IMR-90 (cell line): ENCODE data around the gene DCTD. TPM values are rescaled to one million over a fixed set of nuclear protein-coding genes. Genes with fewer than 3 reads are reported as not detected.

Experiments
- ATAC-seq: fragments of 200-7000 bp; cut with Tn5 transposase; 2 replicates; pipeline ENCODE4 v1.9.1; 2020; ENCODE audit warnings: low read depth, mild to moderate bottlenecking, moderate library complexity
- BruUV-seq: library from RNA; stranded (reverse); fragments of 400-500 nt; replicated peaks from 2 replicates; lab custom pipeline; 2021; lab: Mats Ljungman, UMichigan
- CTCF ChIA-PET: fragments of 300-600 bp; formaldehyde crosslinking; extraction: SDS; loops from one replicate; lab custom pipeline; 2021; ENCODE audit warnings: antibody characterized with exemption; lab: Yijun Ruan, JAX
- POLR2A ChIA-PET: fragments of 300-600 bp; sonication (Branson Sonifier 250); formaldehyde crosslinking; loops from one replicate; lab custom pipeline; 2022; ENCODE audit warnings: antibody characterized with exemption; ENCODE audit not compliant: unreplicated experiment; lab: Charles Lee
- DNase-seq: peaks from one replicate; pipeline ENCODE4 v3.0.0; 2013
- H2AFZ ChIP-seq: replicated peaks from 2 replicates; pipeline ENCODE3; 2013; ENCODE audit warnings: low read length, mild to moderate bottlenecking; ENCODE audit not compliant: poor library complexity
- H2AK5ac ChIP-seq: 2 replicates; pipeline ENCODE4 v1.6.1; 2013; ENCODE audit warnings: low read depth, low read length, inconsistent platforms
- H2AK9ac ChIP-seq: replicated peaks from 2 replicates; pipeline ENCODE3; 2013; ENCODE audit warnings: mild to moderate bottlenecking, low read depth, low read length, moderate library complexity; ENCODE audit not compliant: poor library complexity
- H2BK120ac ChIP-seq: 2 replicates; pipeline ENCODE4 v1.6.1; 2013; ENCODE audit warnings: low read depth, low read length, inconsistent platforms
- H2BK15ac ChIP-seq: 3 replicates; pipeline ENCODE4 v1.6.1; 2013; ENCODE audit warnings: low read depth, low read length, inconsistent platforms
- H2BK20ac ChIP-seq: 2 replicates; pipeline ENCODE4 v1.6.1; 2013; ENCODE audit warnings: low read depth, mild to moderate bottlenecking, inconsistent platforms, low read length, moderate library complexity
- H2BK5ac ChIP-seq: 2 replicates; pipeline ENCODE4 v1.6.1; 2013; ENCODE audit warnings: mild to moderate bottlenecking, low read depth, low read length, inconsistent platforms; ENCODE audit not compliant: poor library complexity, severe bottlenecking
- H3K14ac ChIP-seq: replicated peaks from 2 replicates; pipeline ENCODE4 v1.6.1; 2013; ENCODE audit warnings: low read depth, low read length, inconsistent platforms
- H3K18ac ChIP-seq: 2 replicates; pipeline ENCODE4 v1.6.1; 2013; ENCODE audit warnings: low read depth, low read length, control low read depth
- H3K23ac ChIP-seq: 2 replicates; pipeline ENCODE4 v1.6.1; 2013; ENCODE audit warnings: low read depth, low read length, inconsistent platforms
- H3K27ac ChIP-seq: 2 replicates; pipeline ENCODE4 v1.5.1; 2013; ENCODE audit warnings: mild to moderate bottlenecking, control low read depth, low read length; ENCODE audit not compliant: insufficient read depth
- H3K27me3 ChIP-seq: 2 replicates; pipeline ENCODE4 v1.6.1; 2013; ENCODE audit warnings: low read length; ENCODE audit not compliant: control insufficient read depth, insufficient read depth
- H3K36me3 ChIP-seq: 2 replicates; pipeline ENCODE4 v1.6.1; 2013; ENCODE audit warnings: low read length, mixed read lengths; ENCODE audit not compliant: control insufficient read depth, insufficient read depth
- H3K4ac ChIP-seq: 2 replicates; pipeline ENCODE4 v1.6.1; 2013; ENCODE audit warnings: low read depth, low read length, inconsistent platforms
- H3K4me1 ChIP-seq: 2 replicates; pipeline ENCODE4 v1.6.1; 2013; ENCODE audit warnings: low read length, mixed read lengths; ENCODE audit not compliant: control insufficient read depth, insufficient read depth
- H3K4me2 ChIP-seq: 2 replicates; pipeline ENCODE4 v1.6.1; 2013; ENCODE audit warnings: low read depth, mild to moderate bottlenecking, control low read depth, low read length, moderate library complexity
- H3K4me3 ChIP-seq: 2 replicates; pipeline ENCODE4 v1.5.1; 2013; ENCODE audit warnings: low read depth, mild to moderate bottlenecking, control low read depth, low read length, moderate library complexity; ENCODE audit not compliant: insufficient read depth
- H3K56ac ChIP-seq: 2 replicates; pipeline ENCODE4 v1.6.1; 2013; ENCODE audit warnings: low read length, inconsistent platforms; ENCODE audit not compliant: insufficient read depth; ENCODE audit errors: extremely low read depth
- H3K79me1 ChIP-seq, 2 experiments: 2 replicates each; pipeline ENCODE4 v1.6.1; 2013; ENCODE audit warnings: low read length in 2 of 2, inconsistent platforms in 1 of 2, low read depth in 1 of 2
- H3K9ac ChIP-seq: 2 replicates; pipeline ENCODE4 v1.6.1; 2013; ENCODE audit warnings: low read depth, low read length, control low read depth
- H3K9me1 ChIP-seq: 2 replicates; pipeline ENCODE4 v1.6.1; 2013; ENCODE audit warnings: low read length, inconsistent platforms; ENCODE audit not compliant: insufficient read depth
- H3K9me3 ChIP-seq: 2 replicates; pipeline ENCODE4 v1.6.1; 2013; ENCODE audit warnings: low read length; ENCODE audit not compliant: control insufficient read depth, insufficient read depth
- H4K20me1 ChIP-seq: 2 replicates; pipeline ENCODE4 v1.6.1; 2013; ENCODE audit warnings: low read length, inconsistent platforms; ENCODE audit not compliant: insufficient read depth
- H4K5ac ChIP-seq: 2 replicates; pipeline ENCODE4 v1.6.1; 2013; ENCODE audit warnings: mild to moderate bottlenecking, low read depth, low read length, control low read depth
- H4K8ac ChIP-seq, 2 experiments: 2 replicates each; pipeline ENCODE4 v1.6.1; 2013; ENCODE audit warnings: low read depth in 2 of 2, low read length in 2 of 2, control low read depth in 1 of 2, inconsistent platforms in 1 of 2
- H4K91ac ChIP-seq: 2 replicates; pipeline ENCODE4 v1.6.1; 2013; ENCODE audit warnings: low read depth, low read length, inconsistent platforms; ENCODE audit not compliant: insufficient read depth
- BHLHE40 ChIP-seq: fragments of 150-350 bp; IDR thresholded peaks from 2 replicates; pipeline ENCODE4 v1.6.1; 2016; ENCODE audit warnings: mild to moderate bottlenecking, low read depth, low read length
- CEBPB ChIP-seq: IDR thresholded peaks from 2 replicates; pipeline ENCODE4 v1.6.1; 2012; ENCODE audit warnings: low read depth, low read length, improper control_type of control experiment
- CHD1 ChIP-seq: IDR thresholded peaks from 2 replicates; pipeline ENCODE4 v1.6.1; 2012; ENCODE audit warnings: low read depth, low read length, improper control_type of control experiment
- FOS ChIP-seq: fragments of 150-350 bp; IDR thresholded peaks from 2 replicates; pipeline ENCODE4 v1.6.1; 2016; ENCODE audit warnings: low read depth, low read length
- MAFK ChIP-seq: IDR thresholded peaks from 2 replicates; pipeline ENCODE4 v1.6.1; 2012; ENCODE audit warnings: low read depth, low read length, improper control_type of control experiment
- MAZ ChIP-seq: IDR thresholded peaks from 2 replicates; pipeline ENCODE4 v1.6.1; 2012; ENCODE audit warnings: low read depth, mild to moderate bottlenecking, low read length, improper control_type of control experiment, moderate library complexity, borderline replicate concordance
- MXI1 ChIP-seq: IDR thresholded peaks from 2 replicates; pipeline ENCODE4 v1.6.1; 2012; ENCODE audit warnings: low read depth, mild to moderate bottlenecking, low read length, moderate library complexity, borderline replicate concordance
- NFE2L2 ChIP-seq: fragments of 150-350 bp; IDR thresholded peaks from 2 replicates; pipeline ENCODE4 v1.6.1; 2016; ENCODE audit warnings: low read depth, mild to moderate bottlenecking, low read length
- POLR2A ChIP-seq: IDR thresholded peaks from 2 replicates; pipeline ENCODE4 v1.6.1; 2012; ENCODE audit warnings: mild to moderate bottlenecking, low read depth, low read length
- RAD21 ChIP-seq: IDR thresholded peaks from 2 replicates; pipeline ENCODE4 v1.6.1; 2012; ENCODE audit warnings: low read length, improper control_type of control experiment
- RCOR1 ChIP-seq: IDR thresholded peaks from 2 replicates; pipeline ENCODE4 v1.6.1; 2012; ENCODE audit warnings: mild to moderate bottlenecking, low read length, improper control_type of control experiment; ENCODE audit not compliant: insufficient replicate concordance
- RFX5 ChIP-seq: IDR thresholded peaks from 2 replicates; pipeline ENCODE4 v1.8.0; 2012; ENCODE audit warnings: low read depth, mild to moderate bottlenecking, low read length, moderate library complexity
- SMC3 ChIP-seq: fragments of 150-350 bp; IDR thresholded peaks from 2 replicates; pipeline ENCODE4 v1.6.1; 2016; ENCODE audit warnings: low read depth, mild to moderate bottlenecking, antibody characterized with exemption, low read length, moderate library complexity
- WGBS, 2 experiments: methylation state at CpG; one replicate each; pipeline versions ENCODE4 v1.1.5 to v1.1.7; 2013; ENCODE audit warnings: missing lambda C conversion rate in 2 of 2; ENCODE audit not compliant: insufficient read length in 1 of 2; ENCODE audit errors: extremely low coverage in 2 of 2; 5-methylcytosine and 5-hydroxymethylcytosine counted together
- dilution Hi-C: fragments of 300-500 bp; cut with HindIII; formaldehyde crosslinking; loops from one replicate; pipeline ENCODE4 v1.14.3; 2018; ENCODE audit warnings: low sequenced_read_pairs; ENCODE audit not compliant: unreplicated experiment
- in situ Hi-C: fragments of 300-500 bp; cut with MboI; formaldehyde crosslinking; loops from 3 replicates; pipeline ENCODE4 v1.14.3; 2019; ENCODE audit warnings: low sequenced_read_pairs, inconsistent platforms, mixed read lengths
- intact Hi-C: fragments of 100-400 bp; cut with micrococcal nuclease; formaldehyde crosslinking; loops from 2 replicates; pipeline ENCODE4 v1.10.0; 2022
- polyA plus RNA-seq, 3 experiments: library from polyadenylated mRNA; depleted of rRNA; stranded (reverse); fragments of >200 nt; gene quantifications; 2 replicates each; pipeline ENCODE4 v1.2.3, GENCODE V29; 2012; ENCODE audit warnings: low replicate concordance in 1 of 3
- total RNA-seq: library from RNA; depleted of rRNA; stranded (reverse); fragments of >200 nt; gene quantifications from 2 replicates; pipeline ENCODE4 v1.2.3, GENCODE V29; 2012
- TF ChIP-seq, protein P1 (sequence below): conservative IDR thresholded peaks from 2 replicates; pipeline ENCODE4 v1.5.1; 2012; ENCODE audit warnings: mild to moderate bottlenecking, low read depth, low read length, improper control_type of control experiment
- TF ChIP-seq, protein P2 (sequence below): fragments of 150-350 bp; IDR thresholded peaks from 2 replicates; pipeline ENCODE4 v1.6.1; 2016; ENCODE audit warnings: low read depth, mild to moderate bottlenecking, low read length, moderate library complexity, borderline replicate concordance
- TF ChIP-seq, protein P3 (sequence below): fragments of 150-350 bp; IDR thresholded peaks from 2 replicates; pipeline ENCODE4 v1.6.1; 2017; ENCODE audit warnings: mild to moderate bottlenecking, antibody characterized with exemption, low read length, low read depth

DCTD gene
- total and polyA plus RNA-seq, 2 of the 4 experiments (the other 2 are of a cell fraction) = 90.3 to 127 TPM

DNA sequence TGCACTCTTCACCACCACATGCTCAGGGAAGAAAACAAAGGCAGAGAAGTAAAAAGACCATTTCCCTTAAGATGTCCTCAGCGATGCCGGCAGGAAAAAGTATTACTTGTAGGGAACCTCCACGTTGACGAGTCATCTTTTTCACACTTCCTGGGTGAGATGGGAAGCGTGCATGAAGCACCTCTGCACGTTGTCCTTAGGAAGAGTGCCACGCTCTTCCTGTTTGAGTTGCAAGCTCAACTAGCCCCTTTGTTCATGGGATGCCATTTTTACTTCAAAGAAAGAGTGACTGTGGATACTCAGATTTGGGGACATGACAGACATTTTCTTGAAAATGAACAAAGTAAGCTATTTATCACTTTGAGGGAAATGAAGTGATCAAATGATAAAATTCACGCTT, 33.8 kb downstream of the DCTD start:
- ATAC-seq (no peak), DNase-seq (no peak)
- in situ Hi-C loops (no loop called here), dilution Hi-C loops (no loop called here), intact Hi-C loops (no loop called here)
- ChIA-PET CTCF (no interaction called here), POLR2A (no interaction called here)
- Histone ChIP-seq H3K9me3 (no peaks in the 10 kb centered on the region; the same call in 1 of the 2 replicates), H2AK9ac (no peak overlapping the region), H3K27me3 (no peaks in the 10 kb centered on the region), H2BK20ac (no peak overlapping the region), H3K4me1 (no peaks in the 10 kb centered on the region; the same call in 1 of the 2 replicates), H3K14ac (no peak overlapping the region), H4K20me1 (no peaks in the 10 kb centered on the region), H2BK120ac (no peak overlapping the region), H4K91ac (no peak overlapping the region), H3K23ac (no peak overlapping the region), H3K36me3 (peaks cover 17% of the 10 kb centered on the region), H4K5ac (no peak overlapping the region), H2AFZ (no peak overlapping the region), H2AK5ac (no peak overlapping the region), H3K9me1 (no peaks in the 10 kb centered on the region; the same call in 1 of the 2 replicates), H2BK15ac (no peak overlapping the region), H3K4ac (no peak overlapping the region), H3K27ac (no peak overlapping the region), H3K4me2 (no peak overlapping the region), H2BK5ac (no peak overlapping the region), H3K9ac (no peak overlapping the region), H3K4me3 (no peak overlapping the region), H4K8ac (no peak overlapping the region), H3K18ac (no peak overlapping the region), H3K79me1 (peaks cover 0 to 12% of the 10 kb centered on the region in 2 experiments; a peak in 2 of 4 replicates), H3K56ac (no peak overlapping the region)
- BruUV-seq = no TSS peak
- TF ChIP-seq CHD1 (no peak), POLR2A (no peak), RAD21 (no peak), MAZ (no peak), MXI1 (no peak), RFX5 (no peak), NFE2L2 (no peak), MAFK (no peak), CEBPB (no peak), BHLHE40 (no peak), FOS (no peak), SMC3 (no peak), RCOR1 (no peak)
- TF ChIP-seq, protein P1, sequence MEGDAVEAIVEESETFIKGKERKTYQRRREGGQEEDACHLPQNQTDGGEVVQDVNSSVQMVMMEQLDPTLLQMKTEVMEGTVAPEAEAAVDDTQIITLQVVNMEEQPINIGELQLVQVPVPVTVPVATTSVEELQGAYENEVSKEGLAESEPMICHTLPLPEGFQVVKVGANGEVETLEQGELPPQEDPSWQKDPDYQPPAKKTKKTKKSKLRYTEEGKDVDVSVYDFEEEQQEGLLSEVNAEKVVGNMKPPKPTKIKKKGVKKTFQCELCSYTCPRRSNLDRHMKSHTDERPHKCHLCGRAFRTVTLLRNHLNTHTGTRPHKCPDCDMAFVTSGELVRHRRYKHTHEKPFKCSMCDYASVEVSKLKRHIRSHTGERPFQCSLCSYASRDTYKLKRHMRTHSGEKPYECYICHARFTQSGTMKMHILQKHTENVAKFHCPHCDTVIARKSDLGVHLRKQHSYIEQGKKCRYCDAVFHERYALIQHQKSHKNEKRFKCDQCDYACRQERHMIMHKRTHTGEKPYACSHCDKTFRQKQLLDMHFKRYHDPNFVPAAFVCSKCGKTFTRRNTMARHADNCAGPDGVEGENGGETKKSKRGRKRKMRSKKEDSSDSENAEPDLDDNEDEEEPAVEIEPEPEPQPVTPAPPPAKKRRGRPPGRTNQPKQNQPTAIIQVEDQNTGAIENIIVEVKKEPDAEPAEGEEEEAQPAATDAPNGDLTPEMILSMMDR = no peak
- TF ChIP-seq, protein P2, sequence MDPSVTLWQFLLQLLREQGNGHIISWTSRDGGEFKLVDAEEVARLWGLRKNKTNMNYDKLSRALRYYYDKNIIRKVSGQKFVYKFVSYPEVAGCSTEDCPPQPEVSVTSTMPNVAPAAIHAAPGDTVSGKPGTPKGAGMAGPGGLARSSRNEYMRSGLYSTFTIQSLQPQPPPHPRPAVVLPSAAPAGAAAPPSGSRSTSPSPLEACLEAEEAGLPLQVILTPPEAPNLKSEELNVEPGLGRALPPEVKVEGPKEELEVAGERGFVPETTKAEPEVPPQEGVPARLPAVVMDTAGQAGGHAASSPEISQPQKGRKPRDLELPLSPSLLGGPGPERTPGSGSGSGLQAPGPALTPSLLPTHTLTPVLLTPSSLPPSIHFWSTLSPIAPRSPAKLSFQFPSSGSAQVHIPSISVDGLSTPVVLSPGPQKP = no peak
- TF ChIP-seq, protein P3, sequence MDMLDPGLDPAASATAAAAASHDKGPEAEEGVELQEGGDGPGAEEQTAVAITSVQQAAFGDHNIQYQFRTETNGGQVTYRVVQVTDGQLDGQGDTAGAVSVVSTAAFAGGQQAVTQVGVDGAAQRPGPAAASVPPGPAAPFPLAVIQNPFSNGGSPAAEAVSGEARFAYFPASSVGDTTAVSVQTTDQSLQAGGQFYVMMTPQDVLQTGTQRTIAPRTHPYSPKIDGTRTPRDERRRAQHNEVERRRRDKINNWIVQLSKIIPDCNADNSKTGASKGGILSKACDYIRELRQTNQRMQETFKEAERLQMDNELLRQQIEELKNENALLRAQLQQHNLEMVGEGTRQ = no peak
- WGBS, 2 experiments = 100% methylated on average over 4 of the region's 8 CpGs; no CpG with 5 or more reads in 1 of the 2 experiments
